ENCODE data around the gene GSC. TPM values are rescaled to one million over a fixed set of nuclear protein-coding genes. Genes with fewer than 3 reads are reported as not detected.
"Not testable (repeated sequence)": the region's sequence is repeated elsewhere in the genome, so short reads cannot be mapped to it uniquely, and the experiment has no call there.

The GSC gene
- total RNA-seq, 1 experiment from 2014 or later = not detected

- Histone ChIP-seq H3K79me2 (ENCODE audit: low read length) (no peaks in the 10 kb centered on the region), H2AFZ (ENCODE audit: low read length) (no peak overlapping the region), H3K4me1 (ENCODE audit: low read length) (no peaks in the 10 kb centered on the region), H3K27me3 (ENCODE audit: low read length) (0 out of 2 replicates have a peak, but pooled peaks cover 3% of the 10 kb centered on the region), H3K4me3 (ENCODE audit: low read length) (no peak overlapping the region), H3K27ac (ENCODE audit: low read length) (no peak overlapping the region), H3K36me3 (ENCODE audit: insufficient read depth, low read length) (no peaks in the 10 kb centered on the region), H3K9me3 (ENCODE audit: low read length) (no peaks in the 10 kb centered on the region), H3K4me2 (ENCODE audit: low read depth, low read length, poor library complexity, severe bottlenecking) (no peak overlapping the region), H3K9ac (ENCODE audit: low read length) (no peak overlapping the region), H3K9me2 (replicated peaks; ENCODE audit: insufficient read depth, low read length) (no peaks in the 10 kb centered on the region), H4K20me1 (ENCODE audit: insufficient read depth, low read depth, low read length) (no peaks in the 10 kb centered on the region)
- DNase-seq = no peak
Observed at GRCh38 chr14:94754391-94754942, 15.4 kb downstream of the GSC start.

- Histone ChIP-seq H3K27me3 (ENCODE audit: low read length) (0 out of 2 replicates have a peak, but pooled peaks cover 3% of the 10 kb centered on the region), H3K27ac (ENCODE audit: low read length) (no peak overlapping the region), H3K79me2 (ENCODE audit: low read length) (no peaks in the 10 kb centered on the region), H3K9ac (ENCODE audit: low read length) (no peak overlapping the region), H3K36me3 (ENCODE audit: insufficient read depth, low read length) (no peaks in the 10 kb centered on the region), H2AFZ (ENCODE audit: low read length) (no peak overlapping the region), H3K4me1 (ENCODE audit: low read length) (no peaks in the 10 kb centered on the region), H3K9me2 (replicated peaks; ENCODE audit: insufficient read depth, low read length) (no peaks in the 10 kb centered on the region), H3K4me2 (ENCODE audit: low read depth, low read length, poor library complexity, severe bottlenecking) (no peak overlapping the region), H3K4me3 (ENCODE audit: low read length) (no peak overlapping the region), H3K9me3 (ENCODE audit: low read length) (no peaks in the 10 kb centered on the region), H4K20me1 (ENCODE audit: insufficient read depth, low read depth, low read length) (no peaks in the 10 kb centered on the region)
- DNase-seq = no peak
Observed at GRCh38 chr14:94752591-94753436, 17.1 kb downstream of the GSC start.

GRCh38 chr14:94751956-94752355 lies 18.0 kb downstream of the GSC start:
- Histone ChIP-seq H3K9ac (ENCODE audit: low read length) (no peak overlapping the region), H4K20me1 (ENCODE audit: insufficient read depth, low read depth, low read length) (no peaks in the 10 kb centered on the region), H2AFZ (ENCODE audit: low read length) (no peak overlapping the region), H3K36me3 (ENCODE audit: insufficient read depth, low read length) (no peaks in the 10 kb centered on the region), H3K79me2 (ENCODE audit: low read length) (no peaks in the 10 kb centered on the region), H3K27me3 (ENCODE audit: low read length) (0 out of 2 replicates have a peak, but pooled peaks cover 3% of the 10 kb centered on the region), H3K9me2 (replicated peaks; ENCODE audit: insufficient read depth, low read length) (no peaks in the 10 kb centered on the region), H3K4me1 (ENCODE audit: low read length) (no peaks in the 10 kb centered on the region), H3K4me3 (ENCODE audit: low read length) (no peak overlapping the region), H3K4me2 (ENCODE audit: low read depth, low read length, poor library complexity, severe bottlenecking) (no peak overlapping the region), H3K27ac (ENCODE audit: low read length) (no peak overlapping the region), H3K9me3 (ENCODE audit: low read length) (no peaks in the 10 kb centered on the region)
- no peak for DNase-seq

- Histone ChIP-seq H3K27me3 (ENCODE audit: low read length) (no peaks in the 10 kb centered on the region), H2AFZ (ENCODE audit: low read length) (no peak overlapping the region), H3K79me2 (ENCODE audit: low read length) (no peaks in the 10 kb centered on the region), H3K4me2 (ENCODE audit: low read depth, low read length, poor library complexity, severe bottlenecking) (no peak overlapping the region), H3K36me3 (ENCODE audit: insufficient read depth, low read length) (no peaks in the 10 kb centered on the region), H3K4me3 (ENCODE audit: low read length) (no peak overlapping the region), H3K9me3 (ENCODE audit: low read length) (no peaks in the 10 kb centered on the region), H3K27ac (ENCODE audit: low read length) (no peak overlapping the region), H3K9me2 (replicated peaks; ENCODE audit: insufficient read depth, low read length) (no peaks in the 10 kb centered on the region), H3K4me1 (ENCODE audit: low read length) (no peaks in the 10 kb centered on the region), H4K20me1 (ENCODE audit: insufficient read depth, low read depth, low read length) (no peaks in the 10 kb centered on the region), H3K9ac (ENCODE audit: low read length) (no peak overlapping the region)
- DNase-seq = no peak
Observed at GRCh38 chr14:94751321-94751720, 18.6 kb downstream of the GSC start.

- Histone ChIP-seq H3K9me2 (replicated peaks; ENCODE audit: insufficient read depth, low read length) (no peaks in the 10 kb centered on the region), H3K4me1 (ENCODE audit: low read length) (no peaks in the 10 kb centered on the region), H3K27me3 (ENCODE audit: low read length) (no peaks in the 10 kb centered on the region), H3K4me2 (ENCODE audit: low read depth, low read length, poor library complexity, severe bottlenecking) (no peak overlapping the region), H3K27ac (ENCODE audit: low read length) (no peak overlapping the region), H2AFZ (ENCODE audit: low read length) (no peak overlapping the region), H3K36me3 (ENCODE audit: insufficient read depth, low read length) (no peaks in the 10 kb centered on the region), H3K4me3 (ENCODE audit: low read length) (no peak overlapping the region), H3K79me2 (ENCODE audit: low read length) (no peaks in the 10 kb centered on the region), H3K9me3 (ENCODE audit: low read length) (no peaks in the 10 kb centered on the region), H4K20me1 (ENCODE audit: insufficient read depth, low read depth, low read length) (no peaks in the 10 kb centered on the region), H3K9ac (ENCODE audit: low read length) (no peak overlapping the region)
- no peak for DNase-seq
Observed at GRCh38 chr14:94750371-94750770, 19.5 kb downstream of the GSC start.

- H3K27ac ChIP-seq (ENCODE audit: low read length) = no peak overlapping the region
- no peaks in the 10 kb centered on the region for H3K9me2 ChIP-seq (replicated peaks; ENCODE audit: insufficient read depth, low read length)
- no peaks in the 10 kb centered on the region for H3K79me2 ChIP-seq (ENCODE audit: low read length)
- no peaks in the 10 kb centered on the region for H3K9me3 ChIP-seq (ENCODE audit: low read length)
- peak; percentile 86 for DNase-seq
- H4K20me1 ChIP-seq (ENCODE audit: insufficient read depth, low read depth, low read length) = no peaks in the 10 kb centered on the region
- H2AFZ ChIP-seq (ENCODE audit: low read length) = no peak overlapping the region
- no peak overlapping the region for H3K4me3 ChIP-seq (ENCODE audit: low read length)
- H3K4me1 ChIP-seq (ENCODE audit: low read length) = no peaks in the 10 kb centered on the region
- no peak overlapping the region for H3K9ac ChIP-seq (ENCODE audit: low read length)
- no peaks in the 10 kb centered on the region for H3K36me3 ChIP-seq (ENCODE audit: insufficient read depth, low read length)
- H3K27me3 ChIP-seq (ENCODE audit: low read length) = no peaks in the 10 kb centered on the region
- H3K4me2 ChIP-seq (ENCODE audit: low read depth, low read length, poor library complexity, severe bottlenecking) = no peak overlapping the region
Observed at GRCh38 chr14:94748667-94749347, 21.1 kb downstream of the GSC start.

GRCh38 chr14:94747739-94748138 lies 22.2 kb downstream of the GSC start:
- H3K79me2 ChIP-seq (ENCODE audit: low read length) = no peaks in the 10 kb centered on the region
- H3K9me2 ChIP-seq (replicated peaks; ENCODE audit: insufficient read depth, low read length) = no peaks in the 10 kb centered on the region
- no peaks in the 10 kb centered on the region for H3K36me3 ChIP-seq (ENCODE audit: insufficient read depth, low read length)
- no peak overlapping the region for H3K9ac ChIP-seq (ENCODE audit: low read length)
- no peaks in the 10 kb centered on the region for H3K9me3 ChIP-seq (ENCODE audit: low read length)
- H4K20me1 ChIP-seq (ENCODE audit: insufficient read depth, low read depth, low read length) = no peaks in the 10 kb centered on the region
- DNase-seq = no peak
- H2AFZ ChIP-seq (ENCODE audit: low read length) = no peak overlapping the region
- H3K27ac ChIP-seq (ENCODE audit: low read length) = no peak overlapping the region
- no peaks in the 10 kb centered on the region for H3K27me3 ChIP-seq (ENCODE audit: low read length)
- H3K4me3 ChIP-seq (ENCODE audit: low read length) = no peak overlapping the region
- H3K4me1 ChIP-seq (ENCODE audit: low read length) = no peaks in the 10 kb centered on the region
- H3K4me2 ChIP-seq (ENCODE audit: low read depth, low read length, poor library complexity, severe bottlenecking) = no peak overlapping the region

GRCh38 chr14:94747153-94747552 lies 22.8 kb downstream of the GSC start:
- H3K4me3 ChIP-seq (ENCODE audit: low read length); H3K9me3 ChIP-seq (ENCODE audit: low read length); H2AFZ ChIP-seq (ENCODE audit: low read length); DNase-seq; H3K36me3 ChIP-seq (ENCODE audit: insufficient read depth, low read length); H3K27me3 ChIP-seq (ENCODE audit: low read length); H4K20me1 ChIP-seq (ENCODE audit: insufficient read depth, low read depth, low read length); H3K4me1 ChIP-seq (ENCODE audit: low read length); H3K4me2 ChIP-seq (ENCODE audit: low read depth, low read length, poor library complexity, severe bottlenecking); H3K9ac ChIP-seq (ENCODE audit: low read length); H3K79me2 ChIP-seq (ENCODE audit: low read length); H3K27ac ChIP-seq (ENCODE audit: low read length); H3K9me2 ChIP-seq (replicated peaks; ENCODE audit: insufficient read depth, low read length): not testable (repeated sequence)

All from Karpas-422 (cell line).